GM12801 (cell line): Measurements from ENCODE around the gene ABHD17C.

ENCODE experiments used
- TF ChIP-seq, protein P1 (sequence below): IDR thresholded peaks from one replicate; pipeline ENCODE4 v1.5.1; 2011; ENCODE audit warnings: control low read depth; ENCODE audit not compliant: insufficient read length; ENCODE audit errors: extremely low read depth

Gene ABHD17C

DNA sequence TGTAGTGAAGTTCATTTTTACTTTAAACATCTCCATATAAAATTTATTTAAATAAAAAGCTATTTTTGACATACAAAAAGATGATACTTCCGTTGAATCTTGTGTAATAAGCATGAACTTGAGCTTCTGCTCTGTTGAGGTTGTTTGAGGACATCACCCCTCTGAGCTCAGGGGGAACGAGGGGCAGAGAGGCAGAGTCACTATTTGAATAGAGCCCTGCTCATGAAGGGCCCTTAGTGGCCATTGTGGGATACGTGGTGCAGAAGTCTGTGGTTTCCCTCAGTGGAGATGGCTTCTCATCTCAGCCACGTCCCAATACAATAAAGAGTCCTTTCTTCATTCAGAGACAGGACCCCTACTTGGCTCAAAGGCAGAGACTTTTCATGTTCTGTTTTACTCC is 94.7 kb downstream of the ABHD17C start:
- TF ChIP-seq, protein P1, sequence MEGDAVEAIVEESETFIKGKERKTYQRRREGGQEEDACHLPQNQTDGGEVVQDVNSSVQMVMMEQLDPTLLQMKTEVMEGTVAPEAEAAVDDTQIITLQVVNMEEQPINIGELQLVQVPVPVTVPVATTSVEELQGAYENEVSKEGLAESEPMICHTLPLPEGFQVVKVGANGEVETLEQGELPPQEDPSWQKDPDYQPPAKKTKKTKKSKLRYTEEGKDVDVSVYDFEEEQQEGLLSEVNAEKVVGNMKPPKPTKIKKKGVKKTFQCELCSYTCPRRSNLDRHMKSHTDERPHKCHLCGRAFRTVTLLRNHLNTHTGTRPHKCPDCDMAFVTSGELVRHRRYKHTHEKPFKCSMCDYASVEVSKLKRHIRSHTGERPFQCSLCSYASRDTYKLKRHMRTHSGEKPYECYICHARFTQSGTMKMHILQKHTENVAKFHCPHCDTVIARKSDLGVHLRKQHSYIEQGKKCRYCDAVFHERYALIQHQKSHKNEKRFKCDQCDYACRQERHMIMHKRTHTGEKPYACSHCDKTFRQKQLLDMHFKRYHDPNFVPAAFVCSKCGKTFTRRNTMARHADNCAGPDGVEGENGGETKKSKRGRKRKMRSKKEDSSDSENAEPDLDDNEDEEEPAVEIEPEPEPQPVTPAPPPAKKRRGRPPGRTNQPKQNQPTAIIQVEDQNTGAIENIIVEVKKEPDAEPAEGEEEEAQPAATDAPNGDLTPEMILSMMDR: no peak

DNA sequence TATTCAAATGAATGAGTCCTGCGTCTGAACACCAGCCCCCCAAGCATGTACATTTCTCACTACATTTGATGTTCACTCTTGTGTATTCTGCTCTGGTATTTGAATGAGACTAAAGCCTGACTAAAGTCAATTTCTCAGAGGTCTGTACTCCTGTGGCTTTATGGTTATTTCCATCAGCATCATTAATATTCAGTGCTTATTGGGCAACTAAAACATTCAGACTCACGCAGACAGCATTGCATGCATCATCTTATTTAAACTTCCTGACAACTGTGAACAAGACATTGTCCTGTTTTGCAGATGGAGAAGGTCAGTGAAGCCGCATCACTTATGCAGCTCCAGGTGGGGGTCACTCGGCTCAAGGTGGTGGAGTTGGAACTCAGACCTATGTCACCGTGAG is 95.1 kb downstream of the ABHD17C start:
- TF ChIP-seq, protein P1: no peak

DNA sequence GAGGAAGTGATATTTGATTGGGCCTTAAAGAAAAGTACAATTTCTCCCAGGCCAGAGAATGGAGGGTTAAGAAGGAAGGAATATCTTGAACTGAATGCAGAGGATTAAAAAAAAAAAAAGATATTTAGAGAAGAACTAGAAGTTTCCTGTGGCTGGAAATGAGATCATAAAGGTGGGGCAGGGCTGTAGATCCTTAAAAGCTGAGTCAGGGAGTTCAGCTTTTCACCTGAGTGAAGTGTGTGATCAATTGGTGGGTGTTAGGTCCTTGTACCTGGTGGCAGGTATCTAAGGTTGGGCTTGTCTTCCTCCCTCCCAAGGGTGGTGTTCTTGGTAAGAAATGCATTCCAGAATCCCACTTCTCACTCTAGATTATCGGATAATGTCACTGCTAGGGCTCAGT is 95.9 kb downstream of the ABHD17C start:
- TF ChIP-seq, protein P1: no peak

DNA sequence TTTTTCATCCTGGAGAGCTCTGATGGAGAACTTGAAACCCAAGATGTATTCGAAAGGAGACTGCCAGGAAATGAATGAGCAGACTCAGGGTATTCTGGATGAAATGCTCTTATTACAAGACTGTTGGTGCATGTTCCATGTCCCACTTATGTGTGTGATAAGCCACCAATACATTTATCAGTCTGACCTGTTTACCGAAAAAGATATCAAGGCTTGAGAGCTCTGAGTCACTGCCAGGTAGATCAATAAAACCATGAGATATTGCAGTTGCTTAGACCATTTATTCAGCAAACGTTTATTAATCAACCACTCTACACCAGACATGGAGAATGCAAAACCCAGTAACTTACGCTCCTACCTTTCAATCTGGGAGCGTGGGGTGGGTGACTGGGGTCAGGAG is 101.3 kb downstream of the ABHD17C start:
- TF ChIP-seq, protein P1: no peak

DNA sequence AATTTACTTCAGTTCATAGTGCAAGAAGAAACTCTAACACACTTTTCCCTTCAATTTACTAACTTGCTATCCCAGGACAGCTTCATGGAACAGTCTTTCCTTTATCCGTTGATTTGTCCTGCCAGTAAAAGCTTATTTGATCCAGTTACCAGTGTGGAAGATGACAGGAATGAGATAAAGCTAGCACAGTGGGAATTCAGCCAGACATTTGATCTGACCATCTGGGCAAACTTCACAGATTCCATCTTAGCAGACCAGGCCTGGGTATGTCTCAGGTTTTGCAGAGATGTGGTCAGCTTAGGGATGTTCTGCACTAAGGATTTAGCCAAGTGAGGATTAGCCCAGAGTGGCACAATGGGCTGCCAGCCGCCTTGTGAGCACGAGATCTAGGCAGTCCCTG is 103.8 kb downstream of the ABHD17C start:
- TF ChIP-seq, protein P1: no peak

DNA sequence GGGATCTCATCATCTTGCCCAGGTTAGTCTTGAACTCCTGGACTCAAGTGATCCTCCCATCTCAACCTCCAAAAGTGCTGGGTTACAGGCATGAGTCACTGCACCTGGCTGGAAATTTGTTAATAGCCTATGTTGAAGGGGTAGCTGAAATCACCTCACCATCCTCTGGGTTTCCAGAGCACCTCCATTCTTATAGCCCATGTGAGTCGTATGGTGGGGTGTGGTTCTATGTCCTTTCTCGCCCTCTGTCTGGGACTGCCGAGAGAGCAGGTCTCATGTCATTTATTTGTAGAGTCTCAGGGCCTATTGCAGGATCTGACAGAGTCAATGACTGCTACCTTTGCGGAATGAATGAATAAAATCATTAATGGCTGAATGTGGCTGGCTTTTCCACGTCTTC is 105.0 kb downstream of the ABHD17C start:
- TF ChIP-seq, protein P1: no peak

DNA sequence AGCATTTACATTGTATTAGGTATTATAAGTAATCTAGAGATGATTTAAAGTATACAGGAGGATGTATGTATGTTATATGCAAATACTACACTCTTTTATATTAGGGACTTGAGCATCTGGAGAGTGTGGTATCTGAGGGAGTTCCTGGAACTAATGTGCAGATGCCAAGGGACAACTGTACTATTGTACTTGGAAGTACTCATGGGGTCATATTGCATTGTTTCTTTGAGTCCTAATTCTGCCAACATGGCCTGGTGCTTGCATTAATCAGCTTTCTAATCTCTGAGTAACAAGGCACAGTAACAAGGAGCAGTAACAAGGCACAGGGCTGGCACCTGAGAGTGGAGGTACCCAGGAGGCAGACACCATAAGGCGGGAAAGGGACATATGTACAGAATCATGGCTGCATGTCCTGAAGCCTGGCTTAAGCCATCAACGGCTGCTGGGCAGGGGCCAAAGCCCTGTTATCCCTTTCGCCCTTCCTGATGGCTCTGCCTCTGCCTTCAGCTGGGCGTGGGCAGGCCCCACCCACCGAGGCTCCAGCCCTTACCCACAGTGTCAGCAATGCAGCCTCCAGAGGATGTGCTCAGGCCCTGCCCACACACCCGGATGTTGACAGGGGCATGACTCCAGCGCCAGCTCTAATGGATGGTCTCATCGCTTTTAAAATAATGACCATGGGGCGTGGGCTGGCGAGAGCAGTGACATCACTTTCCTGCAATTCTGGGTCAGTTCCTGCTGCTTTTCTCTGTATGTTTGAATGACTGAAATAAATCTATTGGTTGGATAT is 107.0 kb downstream of the ABHD17C start:
- TF ChIP-seq, protein P1: no peak
